HG03039 (cell line): ENCODE measurements around the gene GM2A.
"Not testable (repeated sequence)": the region's sequence is repeated elsewhere in the genome, so short reads cannot be mapped to it uniquely, and the experiment has no call there.

Source experiments
- ATAC-seq: cut with Tn5 transposase; IDR thresholded peaks from one replicate; pipeline ENCODE4 v1.9.1; 2021; ENCODE audit warnings: mild to moderate bottlenecking, moderate library complexity; ENCODE audit not compliant: unreplicated experiment

GM2A gene

DNA sequence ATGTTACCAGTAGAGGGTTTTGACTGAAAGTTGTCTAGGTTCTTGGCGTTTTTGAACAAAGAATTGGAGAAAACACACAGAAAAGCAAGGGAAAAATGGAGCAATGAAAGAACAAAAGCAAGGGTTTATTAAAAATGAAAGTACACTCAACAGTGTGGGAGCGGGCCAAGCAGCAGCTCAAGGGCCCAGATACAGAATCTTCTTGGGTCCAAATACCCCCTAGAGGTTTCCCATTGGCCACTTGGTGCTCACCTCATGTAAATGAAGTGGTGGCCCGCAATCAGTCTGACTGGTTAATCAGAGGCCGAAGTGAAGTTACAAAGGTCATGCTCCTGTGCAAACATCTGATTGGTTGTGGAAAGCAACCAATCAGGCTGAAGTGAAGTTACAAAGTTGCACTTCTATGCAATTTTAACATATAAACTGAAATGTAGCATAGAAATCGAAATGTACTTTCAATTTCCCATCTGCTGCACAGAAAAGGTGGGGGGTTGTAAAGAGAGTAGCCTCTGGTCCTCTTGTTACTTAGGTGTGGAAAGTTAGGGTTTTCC lies 1.9 kb upstream of the GM2A start:
- no peak for ATAC-seq

DNA sequence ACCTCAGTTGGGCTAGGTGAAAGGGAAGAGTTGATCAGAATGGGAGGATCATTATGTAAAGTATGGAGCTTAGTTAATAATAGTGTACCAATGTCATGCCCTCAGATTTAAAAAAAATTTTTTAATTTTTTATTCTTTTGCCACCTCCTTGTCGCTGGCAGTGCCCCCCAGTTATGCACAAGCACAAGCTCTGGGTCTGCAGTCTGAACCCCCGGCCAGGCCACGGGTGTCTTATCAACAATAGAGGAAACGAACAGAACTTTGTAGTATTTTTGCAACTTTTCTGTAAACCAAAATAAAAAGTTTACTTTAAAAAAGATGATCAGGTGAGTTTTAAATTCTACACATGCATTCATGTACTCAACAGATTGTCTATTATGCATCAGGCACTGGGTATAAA lies 1.4 kb upstream of the GM2A start:
- ATAC-seq = no peak

DNA sequence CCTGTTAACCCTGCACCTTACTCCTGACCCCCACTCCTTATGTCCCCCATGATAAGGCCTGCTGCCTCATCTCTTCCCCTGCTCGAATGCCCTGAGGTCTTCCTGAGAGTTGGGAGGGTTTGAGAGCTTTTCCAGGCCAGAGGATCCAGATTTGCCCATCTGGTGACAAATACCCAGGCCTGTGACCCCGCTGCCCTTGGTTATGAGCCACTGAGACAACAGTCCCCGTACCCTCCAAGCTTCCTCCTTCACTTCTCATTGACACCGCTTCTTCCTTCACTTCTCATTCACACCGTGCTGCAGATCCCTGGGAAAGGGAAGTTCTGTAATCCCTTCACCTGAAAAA lies 593 bp downstream of the GM2A start:
- no peak for ATAC-seq

DNA sequence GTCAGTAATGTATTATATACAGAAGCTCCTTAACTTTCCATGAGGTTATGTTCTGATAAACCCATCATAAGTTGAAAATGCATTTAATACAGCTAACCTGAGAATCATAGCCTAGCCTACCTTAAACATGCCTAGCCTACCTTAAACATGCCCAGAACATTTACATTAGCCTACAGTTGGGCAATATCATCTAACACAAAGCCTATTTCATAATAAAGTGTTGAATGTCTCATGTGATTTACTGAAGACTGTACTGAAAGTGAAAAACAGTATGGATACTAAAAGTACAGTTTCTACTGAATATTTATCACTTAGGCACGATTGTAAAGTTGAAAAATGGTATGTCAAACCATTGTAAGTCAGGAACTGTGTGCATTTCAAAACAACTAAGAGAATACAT lies 1.6 kb downstream of the GM2A start:
- ATAC-seq = no peak

DNA sequence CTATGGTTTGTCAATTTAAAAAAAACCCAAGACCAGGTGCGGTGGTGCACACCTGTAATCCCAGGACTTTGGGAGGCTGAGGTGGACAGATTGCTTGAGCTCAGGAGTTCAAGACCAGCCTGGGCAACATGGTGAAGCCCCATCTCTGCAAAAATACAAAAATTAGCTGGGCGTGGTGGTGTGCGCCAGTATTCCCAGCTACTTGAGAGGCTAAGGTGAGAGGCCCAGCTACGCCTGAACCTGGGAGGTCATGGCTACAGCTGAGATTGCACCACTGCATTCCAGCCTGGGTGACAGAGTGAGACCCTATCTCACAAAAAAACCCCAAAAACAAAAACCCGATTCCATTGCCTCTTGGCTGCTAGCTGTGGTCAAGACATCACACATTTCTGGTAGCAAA lies 2.0 kb downstream of the GM2A start:
- not testable (repeated sequence) for ATAC-seq

DNA sequence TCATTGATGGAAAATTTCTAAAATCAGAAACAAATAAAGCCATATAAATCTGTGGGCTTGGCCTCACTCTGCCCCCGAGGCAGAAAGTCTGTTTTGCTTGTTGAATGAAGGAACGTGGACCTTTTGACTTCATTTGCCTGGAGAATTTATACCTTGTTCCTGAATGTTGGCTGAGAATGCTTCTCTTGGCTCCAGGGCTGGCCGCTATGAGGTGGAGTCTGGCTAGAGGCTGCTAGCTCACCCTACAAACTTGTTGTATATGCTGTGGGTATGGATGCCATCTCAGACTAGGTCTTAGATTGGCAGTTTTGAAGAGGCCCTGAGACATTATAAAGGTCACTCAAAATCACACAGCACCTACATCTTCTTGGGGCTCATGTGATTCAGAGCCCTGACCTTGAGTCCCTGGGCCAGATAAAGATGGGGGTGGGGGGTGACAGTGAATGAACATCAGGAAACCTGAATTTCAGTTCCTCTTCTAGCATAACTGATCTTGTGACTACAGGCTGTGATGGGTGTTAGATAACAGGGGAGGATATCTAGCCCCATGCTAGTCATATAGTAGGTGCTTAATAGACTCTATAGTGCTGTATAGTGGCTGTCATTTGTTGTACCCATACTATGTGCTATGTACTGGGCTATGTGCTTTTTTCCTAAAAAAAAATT lies 2.8 kb downstream of the GM2A start:
- ATAC-seq = peak; percentile 28

DNA sequence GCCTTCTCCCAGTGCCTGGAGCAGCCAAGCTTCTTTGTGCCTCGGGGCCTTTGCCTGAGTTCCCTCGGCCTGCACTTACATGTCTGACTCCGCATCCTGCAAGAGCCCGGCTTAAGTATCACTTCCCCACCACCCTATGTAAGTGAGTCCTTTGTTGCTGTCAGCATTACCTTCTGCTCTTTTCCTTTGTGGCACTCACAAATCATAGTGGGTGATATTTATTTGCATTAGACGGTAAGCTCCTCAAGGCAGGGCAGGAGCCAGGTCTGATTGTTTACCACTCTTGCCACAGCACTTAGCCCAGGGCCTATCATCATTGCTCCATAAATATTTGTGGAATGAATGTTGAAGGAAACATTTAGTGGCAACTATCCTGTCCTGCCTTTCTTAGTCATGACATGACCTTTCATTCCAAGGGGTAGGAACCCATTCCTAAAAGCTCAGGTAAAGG lies 4.8 kb downstream of the GM2A start:
- ATAC-seq = no peak

DNA sequence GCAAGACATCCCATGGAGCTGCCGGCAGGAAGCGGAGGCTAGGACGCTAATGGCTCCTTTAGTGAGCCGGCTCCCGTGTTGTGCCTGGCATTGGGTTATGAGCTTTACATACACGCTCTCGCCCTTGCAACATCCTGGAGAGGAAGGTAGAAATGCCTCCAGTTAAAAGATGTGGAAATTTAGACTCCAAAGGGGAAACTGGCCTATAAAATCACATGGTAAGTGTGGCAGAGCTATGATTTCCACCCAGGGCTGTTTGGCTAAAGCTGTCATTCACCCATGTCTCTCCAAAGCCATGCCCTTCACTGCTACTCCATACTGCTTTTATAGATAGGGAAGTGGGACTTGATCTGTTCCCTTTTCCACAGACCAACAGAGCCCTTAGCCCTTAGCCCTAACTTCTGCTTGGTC lies 5.2 kb downstream of the GM2A start:
- ATAC-seq = no peak

DNA sequence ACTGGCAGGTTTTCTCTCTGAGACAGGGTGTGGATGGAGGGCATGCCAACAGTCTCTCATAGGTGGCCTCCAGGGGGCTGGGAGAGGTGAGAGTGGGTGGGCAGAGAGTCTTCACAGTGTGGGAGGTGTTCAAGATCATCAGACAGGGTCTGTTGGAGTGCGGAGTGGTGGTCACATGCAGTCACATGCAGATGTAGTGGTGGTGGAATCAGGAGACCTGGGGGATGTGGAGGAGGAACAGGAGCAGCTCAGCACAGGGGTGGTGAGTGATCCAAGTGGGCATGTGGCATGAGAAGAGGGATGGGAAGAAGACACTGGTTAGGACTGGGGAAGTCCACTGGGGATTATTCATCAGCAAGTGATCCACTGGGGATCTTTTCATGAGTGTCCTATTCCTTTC lies 5.8 kb downstream of the GM2A start:
- ATAC-seq = no peak

DNA sequence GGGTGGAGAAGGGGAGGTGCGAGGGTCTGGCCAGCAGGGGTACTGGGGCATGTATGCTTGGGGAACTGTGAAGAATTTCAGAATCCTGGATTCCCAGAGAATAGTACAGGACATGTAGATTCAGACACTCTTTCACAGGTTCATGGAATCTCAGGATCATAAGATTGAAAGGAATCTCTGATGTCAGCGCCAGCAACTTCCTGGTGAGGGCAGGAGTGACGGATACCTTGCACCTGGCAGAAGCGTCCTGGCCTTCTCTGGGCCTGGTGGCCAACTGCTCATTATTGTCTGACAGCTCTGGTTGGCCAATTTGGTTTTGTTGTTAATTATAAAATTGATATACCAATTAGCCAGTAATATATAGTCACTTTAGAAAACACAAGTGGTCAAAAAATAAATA lies 6.9 kb downstream of the GM2A start:
- no peak for ATAC-seq

DNA sequence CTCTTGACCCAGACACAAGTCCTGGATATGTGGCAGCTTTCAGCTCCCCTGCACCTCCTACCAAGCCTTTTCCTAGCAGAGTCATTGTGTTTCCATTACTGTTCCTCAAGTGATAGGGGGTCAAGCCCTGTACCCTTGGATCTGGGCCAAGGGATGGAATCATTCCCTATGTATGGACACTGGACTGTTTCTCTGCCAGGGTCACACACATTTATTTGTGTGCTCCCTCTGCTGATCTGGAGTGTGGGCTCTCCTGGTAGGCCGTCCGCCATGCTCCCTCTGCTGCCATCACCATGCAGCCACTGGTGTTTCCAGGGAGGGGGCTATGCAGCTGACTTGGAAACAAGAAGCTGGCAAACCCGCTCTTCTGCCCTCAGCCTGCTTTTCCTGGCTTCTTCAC lies 9.5 kb downstream of the GM2A start:
- no peak for ATAC-seq

DNA sequence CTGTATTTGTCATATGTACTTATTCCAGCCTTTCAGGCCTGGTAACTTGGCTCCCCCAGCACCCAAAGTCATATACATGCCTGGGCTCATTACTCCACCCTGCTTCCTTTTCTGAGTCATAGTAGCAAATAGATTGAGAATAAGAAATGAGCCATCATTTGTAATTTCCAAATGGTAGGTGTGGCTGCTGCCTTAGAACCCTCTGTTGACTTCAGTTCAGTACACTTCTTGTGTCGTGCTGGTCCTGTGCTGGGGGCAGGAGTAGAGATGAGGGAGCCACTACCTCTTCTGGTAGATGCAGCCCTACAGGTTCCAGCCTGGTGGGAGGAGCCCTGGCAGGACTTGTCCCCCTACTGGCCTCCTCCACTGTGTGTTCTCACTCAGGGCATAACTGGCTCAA lies 11.1 kb downstream of the GM2A start:
- ATAC-seq = peak; percentile 62

DNA sequence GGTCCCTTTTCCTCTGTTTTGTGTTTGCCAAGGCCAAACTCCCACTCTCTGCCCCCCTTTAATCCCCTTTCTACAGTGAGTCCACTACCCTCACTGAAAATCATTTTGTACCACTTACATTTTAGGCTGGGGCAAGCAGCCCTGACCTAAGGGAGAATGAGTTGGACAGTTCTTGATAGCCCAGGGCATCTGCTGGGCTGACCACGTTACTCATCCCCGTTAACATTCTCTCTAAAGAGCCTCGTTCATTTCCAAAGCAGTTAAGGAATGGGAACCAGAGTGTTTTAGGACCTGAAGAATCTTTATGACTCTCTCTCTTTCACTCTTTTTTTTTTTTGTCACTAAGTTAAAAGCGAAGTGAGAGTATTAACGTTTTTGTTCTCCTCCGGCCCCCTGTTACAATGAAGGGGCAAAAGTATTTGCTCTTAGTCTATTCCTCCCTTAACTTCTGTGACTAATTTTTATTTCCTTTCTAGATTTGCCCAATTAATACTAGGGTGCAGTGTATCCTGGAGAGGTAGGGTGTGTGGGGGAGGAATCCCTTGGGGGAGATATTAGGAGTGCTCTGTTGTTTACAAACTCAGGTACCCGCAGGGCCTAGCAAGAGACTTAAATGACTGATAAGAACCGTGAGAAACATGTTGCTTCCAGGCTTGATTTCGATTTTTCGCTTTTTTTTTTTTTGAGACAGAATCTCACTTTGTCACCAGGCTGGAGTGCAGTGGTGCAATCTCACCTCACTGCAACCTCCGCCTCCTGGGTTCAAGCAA lies 14.7 kb downstream of the GM2A start:
- ATAC-seq = no peak

DNA sequence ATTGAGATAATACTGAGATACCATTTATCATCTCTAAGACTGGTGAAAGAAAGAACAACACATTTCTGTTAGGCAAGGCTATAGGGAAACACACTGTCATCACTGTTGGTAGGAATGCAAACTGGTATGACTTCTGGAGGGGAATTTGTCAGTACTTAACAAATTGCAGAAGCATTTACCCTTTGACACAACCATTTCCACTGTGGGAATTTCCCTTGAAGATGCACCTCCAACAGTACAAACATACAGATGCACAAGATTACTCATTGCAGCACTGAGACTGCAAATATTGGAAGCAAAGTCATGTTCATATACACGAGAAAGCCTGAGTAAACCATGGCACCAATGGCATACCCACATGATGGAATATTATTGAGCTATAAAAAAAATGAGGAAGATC lies 17.6 kb downstream of the GM2A start:
- peak; percentile 90 for ATAC-seq

DNA sequence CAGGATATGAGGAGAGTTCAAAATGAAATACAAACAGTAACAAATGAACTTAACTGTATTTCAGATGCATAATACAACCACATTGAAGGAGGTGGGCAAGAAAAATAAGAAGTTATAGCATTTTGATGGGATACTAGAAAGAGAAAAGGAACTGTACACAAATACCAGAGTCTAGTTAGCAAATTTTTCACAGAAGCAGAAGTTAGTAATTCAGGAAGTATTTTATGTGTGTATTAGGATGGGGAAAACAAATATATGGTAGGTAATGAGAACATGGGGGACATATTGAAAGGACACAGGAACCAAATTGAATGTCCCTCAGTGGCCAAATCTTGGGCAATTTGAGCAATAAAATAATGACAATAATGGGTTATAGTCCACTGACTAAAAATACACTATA lies 18.4 kb downstream of the GM2A start:
- no peak for ATAC-seq

DNA sequence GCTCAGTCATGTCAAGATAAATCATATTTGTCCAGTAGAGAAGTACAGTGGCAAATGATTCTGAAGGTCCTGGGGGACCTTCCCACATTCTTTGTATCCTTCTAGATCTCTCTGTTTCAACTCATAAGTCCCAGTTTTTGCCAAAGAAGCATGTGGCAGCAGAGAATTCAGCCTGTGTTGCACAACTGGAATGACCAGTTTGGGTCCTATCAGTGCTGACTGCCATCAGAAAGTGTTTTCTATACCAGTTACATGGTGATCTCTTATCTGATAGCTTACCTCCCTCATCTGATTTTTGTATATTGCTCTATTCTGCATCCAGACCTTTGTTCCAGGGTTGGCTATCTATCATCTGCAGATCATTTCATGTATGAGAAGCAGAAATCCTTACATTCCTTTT lies 21.7 kb downstream of the GM2A start:
- no peak for ATAC-seq

DNA sequence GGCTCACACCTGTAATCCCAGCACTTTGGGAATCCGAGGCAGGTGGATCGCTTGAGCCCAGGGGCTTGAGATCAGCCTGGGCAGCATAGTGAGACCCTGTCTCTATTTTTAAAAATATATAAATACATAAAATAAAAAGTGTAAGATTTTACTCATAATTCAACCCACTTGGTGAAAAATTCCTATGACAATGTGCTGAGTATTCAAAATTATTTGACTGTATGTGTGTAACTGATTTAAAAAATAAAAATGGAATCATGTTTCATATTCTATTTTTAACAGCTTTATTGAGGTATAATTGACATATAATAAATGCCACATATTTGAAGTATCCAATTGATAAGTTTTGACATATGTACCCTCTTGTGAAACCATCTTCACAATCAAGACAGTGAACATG lies 22.8 kb downstream of the GM2A start:
- ATAC-seq = no peak

DNA sequence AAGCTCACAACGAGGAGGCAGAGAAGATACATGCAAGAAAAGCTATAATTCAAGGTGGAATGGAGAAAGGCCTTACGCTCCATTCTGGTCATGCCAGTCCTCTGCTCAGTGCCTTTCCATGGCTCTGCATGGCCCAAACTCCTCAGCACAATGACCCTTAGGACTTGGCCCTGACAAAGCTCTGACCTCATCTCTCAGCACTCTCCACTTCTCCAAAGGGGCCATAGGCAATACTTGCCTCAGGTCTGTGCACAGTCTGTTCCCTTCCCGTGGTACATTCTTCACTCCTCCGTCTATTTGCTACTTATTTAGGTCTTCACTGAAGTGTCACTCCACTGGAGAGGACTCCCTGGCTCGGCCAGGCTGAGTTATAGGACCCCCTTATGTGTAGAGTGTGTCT lies 25.9 kb downstream of the GM2A start:
- ATAC-seq = no peak

DNA sequence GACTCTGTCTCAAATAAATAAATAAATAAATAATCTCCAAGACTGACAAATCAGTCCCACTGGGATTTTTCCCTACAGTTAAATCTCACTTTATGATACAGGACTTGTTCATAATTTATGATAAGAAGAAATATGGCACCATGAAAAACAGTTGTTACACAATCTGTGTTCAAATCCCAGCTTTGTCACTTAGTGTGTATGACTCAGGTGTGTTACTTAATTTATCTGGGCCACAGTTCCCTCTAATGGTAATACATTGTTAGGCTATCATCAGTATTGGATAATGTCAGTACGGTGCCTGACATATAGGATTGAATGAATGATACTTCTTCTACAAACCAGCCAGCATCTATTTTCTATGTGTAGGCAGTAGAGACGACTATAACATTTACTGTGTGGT lies 27.5 kb downstream of the GM2A start:
- no peak for ATAC-seq

DNA sequence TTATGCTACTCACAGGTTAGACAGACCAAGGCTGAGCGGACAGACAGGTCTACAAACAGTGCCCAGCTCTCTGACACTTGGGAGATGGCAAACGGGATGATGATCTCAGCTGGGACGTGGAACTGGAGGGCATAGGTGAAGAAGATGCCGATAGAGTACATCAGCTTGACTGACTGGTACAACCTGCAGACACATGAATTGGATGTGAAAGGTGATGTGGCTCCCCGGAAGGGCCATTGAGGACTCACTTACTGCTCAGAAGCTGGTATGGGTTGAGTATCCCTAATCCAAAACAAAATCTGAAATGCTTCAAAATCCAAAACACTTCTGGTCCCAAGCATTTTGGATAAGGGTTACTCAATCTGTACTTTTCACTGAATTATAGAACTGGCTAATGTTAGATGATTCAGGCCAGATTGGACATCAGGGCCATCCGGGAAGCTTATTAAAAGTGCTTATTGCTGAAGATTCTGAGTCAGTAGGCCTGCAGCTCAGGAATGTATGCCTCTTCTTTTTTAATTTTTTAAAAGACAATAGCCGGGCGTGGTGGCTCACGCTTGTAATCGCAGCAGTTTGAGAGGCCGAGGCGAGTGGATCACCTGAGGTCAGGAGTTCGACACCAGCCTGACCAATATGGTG lies 28.1 kb downstream of the GM2A start:
- no peak for ATAC-seq

DNA sequence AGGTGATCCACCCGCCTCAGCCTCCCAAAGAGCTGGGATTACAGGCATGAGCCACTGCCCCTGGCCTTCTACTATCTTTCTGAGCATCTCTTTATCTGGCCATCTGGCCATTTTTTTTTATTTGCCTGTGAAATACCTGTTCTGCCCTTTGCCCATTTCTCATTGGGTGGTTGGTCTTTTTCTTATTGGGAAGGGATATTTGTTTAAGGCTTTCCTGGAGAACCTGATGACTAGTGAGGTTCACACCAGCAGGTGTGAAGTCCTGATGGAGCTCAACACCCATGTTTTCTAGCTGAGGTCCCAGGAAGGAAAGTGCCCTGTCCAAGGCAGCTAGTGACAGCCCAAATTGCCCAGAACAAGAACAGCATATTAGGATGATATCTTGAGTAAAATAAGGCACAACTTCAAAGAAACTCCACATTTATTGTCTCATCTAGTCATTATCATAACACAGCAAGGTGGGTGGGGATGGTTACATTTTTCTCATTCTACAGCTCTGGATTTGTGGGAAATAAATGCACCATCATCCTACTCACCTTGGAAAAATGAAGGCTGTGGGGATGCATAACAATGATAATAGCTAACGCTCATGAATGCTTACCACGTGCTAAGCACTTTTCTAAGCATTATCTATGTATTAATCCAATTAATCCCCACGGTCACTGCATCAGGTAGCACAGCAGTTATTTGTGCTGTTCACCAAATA lies 30.3 kb downstream of the GM2A start:
- no peak for ATAC-seq
